ENCODE data around the gene MCRIP1.
"Not testable (repeated sequence)": the region's sequence is repeated elsewhere in the genome, so short reads cannot be mapped to it uniquely, and the experiment has no call there.

MCRIP1 gene

DNA sequence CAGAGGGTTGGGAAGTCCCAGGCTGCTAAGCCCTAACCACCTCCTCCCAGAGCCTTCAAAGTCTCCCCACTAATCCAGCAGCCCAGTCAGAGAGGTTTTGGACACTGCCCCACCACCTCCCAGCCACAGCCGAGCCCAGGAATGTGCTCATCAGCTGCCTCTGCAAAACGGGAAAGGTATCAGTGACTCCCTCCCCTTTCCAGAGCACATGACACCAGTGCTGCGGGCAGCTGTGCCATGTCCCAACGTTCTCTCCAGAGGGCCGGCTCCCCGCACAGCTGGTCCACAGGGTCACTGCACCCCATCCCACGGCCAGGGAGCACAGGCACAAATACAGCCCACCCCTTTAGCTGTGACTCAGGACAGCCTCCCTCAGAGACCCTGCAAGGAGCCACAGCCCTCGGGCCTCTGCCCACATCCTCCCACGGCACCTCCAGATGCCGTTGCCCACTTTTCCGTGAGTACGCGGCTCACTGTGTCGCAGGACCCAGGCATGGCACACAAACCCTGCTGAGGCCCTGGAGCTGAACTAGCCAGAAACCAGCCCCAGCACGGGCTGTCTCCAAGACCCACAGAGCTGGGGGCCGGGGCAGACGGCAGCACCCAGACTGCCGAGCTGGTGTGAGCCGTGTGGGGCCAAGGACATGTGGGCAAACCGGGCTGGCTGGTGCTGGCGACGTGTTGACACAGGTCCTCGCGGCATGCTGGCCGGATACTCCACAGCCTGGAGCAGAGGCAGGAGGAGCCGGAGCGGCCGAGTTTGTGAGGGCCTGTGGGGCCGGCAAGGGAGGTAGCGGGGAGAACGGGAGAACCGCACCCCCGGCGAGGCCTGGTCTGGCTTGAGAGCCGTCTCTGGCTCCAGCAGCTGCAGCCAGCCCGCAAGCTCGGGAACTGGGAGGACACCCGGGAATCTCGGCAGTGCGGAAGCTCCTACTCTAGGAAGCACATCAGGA, 8.0 kb upstream of the MCRIP1 start:
- DNase-seq: no peak

DNA sequence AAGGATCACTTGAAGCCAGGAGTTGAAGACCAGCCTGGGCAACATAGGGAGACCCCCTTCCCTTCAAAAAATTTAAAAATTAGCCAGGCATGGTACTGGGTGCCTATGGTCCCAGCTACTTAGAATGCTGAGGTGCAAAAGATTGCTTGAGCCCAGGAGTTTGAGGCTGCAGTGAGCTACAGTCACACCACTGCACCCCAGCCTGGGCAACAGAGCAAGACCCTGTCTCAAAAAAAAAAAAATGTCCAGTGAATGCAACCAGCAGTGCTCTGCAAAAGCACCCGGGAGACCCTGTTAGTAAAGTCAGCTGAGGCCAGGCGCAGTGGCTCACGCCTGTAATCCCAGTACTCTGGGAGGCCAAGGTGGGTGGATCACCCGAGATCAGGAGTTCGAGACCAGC, 7.0 kb upstream of the MCRIP1 start:
- DNase-seq: not testable (repeated sequence)

DNA sequence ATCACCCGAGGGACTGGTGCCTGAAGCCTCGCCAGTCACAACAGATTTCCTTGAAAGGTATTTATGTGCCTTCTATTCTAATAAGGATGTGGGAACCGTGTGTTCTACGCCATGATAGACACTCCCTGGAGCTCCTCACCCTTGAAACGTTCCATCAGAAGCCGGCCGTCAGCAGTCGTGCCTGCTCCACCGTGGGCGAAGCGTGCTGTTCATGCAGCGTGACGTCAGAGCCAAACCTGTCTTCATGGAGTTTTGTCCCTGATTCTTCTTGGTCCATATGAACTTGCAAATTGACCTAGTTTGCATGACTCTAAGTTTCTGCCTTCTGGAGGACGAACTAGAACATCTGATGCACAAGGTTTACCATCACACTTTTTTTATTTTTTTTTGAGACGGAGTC, 6.2 kb upstream of the MCRIP1 start:
- DNase-seq: no peak

DNA sequence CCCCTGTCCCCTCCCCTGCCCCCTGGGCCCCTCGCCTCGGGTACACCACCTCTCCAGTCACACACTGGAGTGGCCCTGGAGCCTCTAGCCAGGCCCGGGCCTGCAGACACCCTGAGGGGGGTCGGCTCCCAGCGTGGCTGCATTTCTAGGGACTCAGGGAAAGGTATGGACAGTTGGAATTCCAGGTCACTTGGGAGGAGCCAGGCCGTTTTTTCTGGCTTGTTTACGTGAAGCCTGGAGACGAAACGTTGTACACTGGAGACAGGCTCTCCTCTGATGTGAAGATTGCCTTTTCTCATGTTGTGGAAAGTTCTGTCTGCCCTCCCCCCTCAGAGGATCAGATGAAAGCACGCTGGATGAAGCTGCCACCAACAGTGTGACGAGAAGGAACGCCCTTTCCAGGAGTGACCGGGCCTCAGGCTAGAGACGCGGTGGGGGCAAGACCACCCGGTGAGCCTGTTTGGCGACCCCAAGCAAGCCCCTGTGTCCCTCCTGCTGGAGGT, 5.7 kb upstream of the MCRIP1 start:
- no peak for DNase-seq

DNA sequence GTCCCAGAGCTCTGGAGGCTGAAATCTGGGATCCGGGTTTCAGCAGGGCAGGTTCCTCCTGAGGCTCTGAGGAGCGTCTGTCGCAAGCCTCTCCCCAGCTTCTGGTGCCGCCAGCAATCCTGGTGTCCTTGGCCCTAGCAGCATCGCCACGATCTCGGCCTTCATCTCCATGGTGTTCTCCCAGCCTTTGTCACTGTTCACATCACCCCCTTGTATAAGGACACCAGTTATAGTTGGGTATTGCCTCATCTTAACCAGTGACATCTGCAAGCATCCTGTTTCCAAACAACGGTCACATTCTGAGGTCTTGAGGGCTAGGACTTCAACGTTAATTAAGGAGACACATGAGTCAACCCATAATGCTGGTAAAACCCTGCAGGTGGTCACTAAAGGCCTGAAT, 4.5 kb upstream of the MCRIP1 start:
- no peak for DNase-seq

DNA sequence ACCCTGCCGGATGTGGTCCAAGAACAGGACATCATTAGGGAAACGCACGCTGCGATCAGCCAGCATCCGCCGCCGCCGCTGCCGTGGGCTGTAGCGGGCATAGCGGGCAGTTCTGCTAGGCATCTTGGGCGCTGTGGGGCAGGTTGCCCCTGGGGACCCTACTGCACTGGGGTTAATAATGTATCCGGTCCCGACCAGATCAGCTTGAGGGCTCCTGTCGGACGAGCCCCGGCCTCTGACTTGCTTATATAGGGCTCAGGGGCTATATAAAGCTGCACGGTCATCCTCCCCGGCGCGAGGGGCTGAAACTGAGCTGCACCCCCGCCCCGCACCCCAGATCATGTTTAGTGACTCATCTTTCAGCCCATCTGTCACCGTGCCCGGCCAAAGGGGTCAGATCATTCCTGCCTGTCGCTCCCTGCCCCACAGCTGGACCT, 1.8 kb upstream of the MCRIP1 start, which contains the start of gene PPP1R27:
PPP1R27 (minus strand) TSS at position 220 of the 437 bp plus-strand sequence; CDS start at position 123, 97 bp downstream.
- no peak for DNase-seq

DNA sequence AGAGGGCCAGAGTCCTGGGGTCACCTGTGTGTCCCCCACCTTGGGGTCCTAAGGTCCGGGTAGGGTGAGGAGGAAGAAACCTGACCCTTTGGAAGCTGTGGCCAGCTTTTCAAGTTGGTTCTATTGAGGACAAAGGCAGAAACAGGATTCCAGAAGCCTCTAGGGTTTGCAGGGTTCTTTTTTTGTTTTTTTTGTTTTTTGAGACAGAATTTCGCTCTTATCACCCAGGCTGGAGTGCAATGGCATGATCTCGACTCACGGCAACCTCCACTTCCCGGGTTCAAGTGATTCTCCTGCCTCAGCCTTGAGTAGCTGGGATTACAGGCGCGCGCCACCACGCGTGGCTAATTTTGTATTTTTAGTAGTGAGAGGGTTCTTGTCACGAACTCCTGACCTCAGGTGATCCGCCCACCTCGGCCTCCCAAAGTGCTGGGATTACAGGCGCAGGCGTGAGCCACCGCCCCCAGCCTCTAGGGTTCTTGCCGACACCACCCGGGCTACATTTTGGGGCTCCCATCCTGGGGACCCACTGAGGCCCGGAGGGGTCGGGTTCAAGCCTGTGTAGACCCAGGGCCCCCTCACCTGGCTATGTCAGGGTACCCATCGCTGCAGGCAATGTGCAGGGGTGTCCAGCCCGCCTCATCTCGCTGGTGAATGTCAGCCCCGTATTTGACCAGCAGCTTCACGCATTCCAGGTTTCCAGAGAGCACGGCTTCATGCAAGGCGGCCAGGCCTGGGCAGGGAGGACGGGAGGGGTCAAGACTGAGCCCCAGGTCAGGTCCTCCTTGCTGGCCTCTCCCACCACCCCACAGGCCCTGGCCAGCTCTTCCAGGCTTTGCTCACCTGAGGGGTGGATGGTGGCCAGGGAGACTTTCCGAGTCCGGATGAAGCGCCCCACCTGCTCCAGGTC, 1.1 kb upstream of the MCRIP1 start:
- no peak for DNase-seq

DNA sequence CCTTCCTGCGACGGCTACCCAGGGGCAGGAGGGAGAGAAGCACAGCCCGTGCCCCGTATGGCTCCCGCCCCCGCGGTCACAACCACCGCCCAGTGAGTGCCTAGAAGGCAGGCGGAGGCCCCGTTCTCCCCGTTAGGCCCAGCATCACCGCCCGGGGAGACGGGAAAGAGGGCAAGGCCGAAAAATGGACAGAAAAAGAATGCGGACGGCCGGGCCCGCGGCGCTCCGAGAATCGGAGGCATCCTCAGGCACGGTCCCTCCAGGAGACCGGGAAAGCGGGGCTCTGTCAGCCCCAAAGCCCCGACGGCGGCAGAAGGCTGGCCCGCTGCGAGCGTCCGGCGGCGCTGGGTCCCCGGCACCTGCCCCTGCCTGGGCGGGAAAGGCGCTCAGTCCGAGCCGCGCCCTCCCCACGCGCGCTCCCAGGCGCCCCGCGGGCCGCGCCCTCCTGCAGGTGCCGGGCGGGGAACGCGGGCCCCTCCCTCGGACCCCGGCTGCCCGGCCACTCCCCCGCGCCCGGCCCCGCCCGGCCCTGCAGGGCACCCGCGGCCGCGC, 407 bp downstream of the MCRIP1 start:
- DNase-seq: no peak

DNA sequence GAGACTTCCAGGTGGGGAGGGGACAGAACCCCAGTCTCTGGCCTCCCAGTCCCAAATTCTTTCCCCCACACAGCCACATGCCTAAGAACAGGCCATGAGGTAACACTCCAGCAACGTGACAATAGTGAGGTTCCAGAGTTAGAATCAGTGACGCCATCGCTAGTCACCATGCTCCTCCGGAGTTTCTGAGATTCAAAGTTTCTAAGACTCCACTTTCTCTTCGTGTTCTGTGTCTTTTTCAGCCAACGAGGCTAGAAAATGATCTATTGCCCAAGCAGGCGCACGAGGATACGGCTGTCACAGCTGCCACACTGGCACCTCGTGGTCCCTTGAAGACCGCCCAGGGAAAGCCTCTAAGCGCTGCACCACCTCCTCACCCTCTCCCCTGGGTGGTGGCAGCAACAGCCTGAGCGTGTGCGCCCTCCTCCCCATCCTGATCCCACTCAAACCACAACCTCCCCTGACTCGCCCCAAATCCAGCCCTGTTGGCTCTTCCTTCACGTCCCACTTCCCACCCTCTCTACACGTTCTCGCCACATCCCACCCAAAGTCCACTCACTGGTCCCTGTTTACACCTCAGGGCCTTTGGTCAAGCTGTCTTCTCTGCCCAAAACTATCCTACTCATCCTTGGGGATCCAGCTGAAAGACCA, 1.0 kb downstream of the MCRIP1 start:
- DNase-seq: no peak

DNA sequence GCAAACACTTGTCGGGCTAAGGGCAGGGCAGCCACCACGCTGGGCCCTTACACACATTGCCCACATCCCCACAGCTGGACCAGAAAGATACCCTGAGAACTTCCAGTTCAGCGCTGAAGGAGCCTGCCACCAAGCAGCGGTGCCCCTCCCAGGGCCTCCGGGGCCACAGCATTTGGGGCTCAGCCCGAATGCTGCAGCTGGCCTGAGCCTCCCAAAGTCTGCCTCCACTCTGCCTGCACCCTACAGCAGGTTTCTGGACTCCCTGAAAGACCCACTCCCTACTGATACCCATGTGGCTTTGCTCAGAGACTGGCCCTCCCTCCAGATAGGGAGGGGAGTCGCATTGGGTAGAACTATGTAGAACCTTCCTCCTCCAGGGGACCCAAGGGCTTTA, 1.5 kb downstream of the MCRIP1 start:
- DNase-seq: no peak

DNA sequence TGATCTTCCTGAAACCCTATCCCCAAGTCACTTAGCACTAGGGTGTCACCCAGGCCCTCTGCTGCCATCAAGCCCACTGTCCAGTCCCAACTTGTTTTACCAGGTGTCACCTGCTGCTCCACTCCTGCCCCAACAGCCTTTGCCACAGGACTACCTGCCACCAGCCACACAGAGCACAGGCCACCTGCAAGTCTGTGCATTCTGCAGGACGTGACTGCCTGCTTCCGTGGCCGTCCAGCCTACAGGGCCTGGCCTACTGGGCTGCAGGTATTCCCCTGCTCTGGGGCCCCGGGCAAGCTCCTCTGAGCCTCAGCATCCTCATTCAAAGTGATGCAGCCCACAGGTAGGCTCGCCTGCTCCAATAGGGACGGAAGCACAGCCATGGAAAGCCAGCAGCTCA, 3.2 kb downstream of the MCRIP1 start:
- no peak for DNase-seq

DNA sequence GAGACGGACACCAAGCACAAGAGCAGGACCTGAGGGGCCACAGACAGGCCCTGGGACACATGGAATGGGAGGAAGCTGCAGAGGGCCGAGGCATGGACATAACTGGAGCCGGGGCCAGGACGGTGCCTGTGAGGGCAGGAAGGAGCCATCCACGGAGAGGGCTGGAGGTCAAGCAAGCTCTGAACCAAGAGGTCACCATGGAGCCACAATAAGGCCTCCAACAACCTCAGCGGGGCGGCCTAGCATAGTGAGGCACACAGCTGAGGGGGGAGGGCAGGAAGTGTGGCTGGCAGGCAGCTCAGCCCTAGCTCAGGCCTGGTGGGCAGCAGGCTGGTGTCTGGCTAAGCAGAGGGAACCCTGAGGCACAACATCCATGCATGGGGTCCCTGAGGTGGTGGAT, 4.4 kb downstream of the MCRIP1 start:
- DNase-seq: no peak

DNA sequence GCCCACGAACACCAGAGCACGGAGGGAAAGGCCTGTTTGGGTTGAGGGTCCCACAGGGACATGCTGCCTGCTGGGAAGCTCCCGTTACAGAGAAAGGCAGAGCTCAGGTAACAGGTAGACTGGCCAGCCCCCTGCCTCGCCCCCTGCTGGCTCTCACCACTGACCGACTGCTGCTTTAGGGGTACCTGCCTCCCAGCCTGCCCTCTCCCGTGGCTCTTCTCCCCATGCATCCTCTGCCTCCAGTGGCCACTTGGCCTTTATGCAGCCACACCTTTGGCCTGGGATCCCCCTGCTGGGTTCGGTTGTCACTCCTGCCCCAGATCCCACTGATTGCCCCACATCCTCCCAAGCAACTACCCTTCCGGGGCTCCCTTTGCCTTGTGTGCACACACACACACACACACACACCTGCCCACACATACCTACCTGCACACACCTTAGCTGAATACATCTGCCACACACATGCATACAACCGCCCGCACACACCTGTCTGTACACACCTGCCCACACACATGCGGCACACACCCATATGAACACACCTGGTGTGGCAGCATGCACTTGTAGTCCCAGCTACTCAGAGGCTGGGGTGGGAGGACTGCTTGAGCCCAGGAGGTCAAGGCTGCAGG, 7.1 kb downstream of the MCRIP1 start:
- DNase-seq: no peak

DNA sequence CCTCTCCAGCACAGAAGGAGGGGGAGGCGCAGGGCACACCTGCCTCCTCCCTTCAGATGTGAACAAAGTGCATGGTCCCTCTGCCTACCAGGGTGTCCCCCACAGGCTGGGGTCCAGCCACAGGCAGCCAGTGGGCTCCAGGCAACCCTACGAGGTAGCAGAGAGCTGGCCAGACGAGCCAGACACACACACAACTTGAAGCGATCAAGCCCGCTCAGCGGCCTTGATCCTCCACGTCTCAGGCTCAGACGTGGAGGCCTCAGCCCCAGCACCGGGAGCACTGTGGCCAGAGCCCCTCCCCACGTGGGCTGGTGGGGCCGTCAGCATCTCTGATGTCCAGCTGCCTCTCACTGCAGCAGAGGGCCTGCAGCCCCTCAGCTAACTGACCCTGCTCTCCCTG, 8.5 kb downstream of the MCRIP1 start:
- no peak for DNase-seq

DNA sequence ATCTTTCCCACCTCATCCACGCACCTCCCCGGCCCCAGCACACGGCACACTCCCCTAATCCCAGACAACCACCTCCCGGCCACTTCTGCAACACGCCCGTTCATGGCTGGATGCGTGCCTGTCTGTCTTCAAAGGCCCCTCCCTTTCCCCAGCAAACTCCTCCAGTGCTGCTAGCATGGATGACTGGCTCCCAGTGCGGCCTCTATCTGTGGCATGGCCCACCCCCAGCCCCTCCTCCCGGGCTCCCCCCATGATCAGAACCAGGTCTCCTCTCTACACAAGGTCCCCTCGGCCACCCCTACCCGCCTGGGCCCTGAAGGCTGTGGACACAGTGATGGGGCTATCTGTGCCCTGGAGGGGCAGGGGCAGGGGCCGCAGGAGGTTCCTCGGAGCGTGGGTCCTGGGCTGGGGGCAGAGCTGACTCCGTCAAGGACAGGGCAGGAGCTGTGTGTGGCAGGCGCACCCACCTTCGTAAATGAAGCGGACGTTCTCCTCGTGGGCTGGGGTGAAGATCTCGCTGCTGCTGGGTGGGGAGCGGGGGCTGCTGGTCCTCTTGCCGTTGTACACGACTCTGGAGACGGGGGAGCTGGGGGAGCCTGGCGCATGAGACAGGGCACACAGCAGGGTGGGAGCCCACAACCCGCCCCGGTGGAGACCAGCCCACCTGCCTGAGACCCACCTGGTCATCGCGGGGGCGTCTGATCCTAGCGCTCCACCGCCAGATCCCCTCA, 9.1 kb downstream of the MCRIP1 start:
- DNase-seq: no peak

DNA sequence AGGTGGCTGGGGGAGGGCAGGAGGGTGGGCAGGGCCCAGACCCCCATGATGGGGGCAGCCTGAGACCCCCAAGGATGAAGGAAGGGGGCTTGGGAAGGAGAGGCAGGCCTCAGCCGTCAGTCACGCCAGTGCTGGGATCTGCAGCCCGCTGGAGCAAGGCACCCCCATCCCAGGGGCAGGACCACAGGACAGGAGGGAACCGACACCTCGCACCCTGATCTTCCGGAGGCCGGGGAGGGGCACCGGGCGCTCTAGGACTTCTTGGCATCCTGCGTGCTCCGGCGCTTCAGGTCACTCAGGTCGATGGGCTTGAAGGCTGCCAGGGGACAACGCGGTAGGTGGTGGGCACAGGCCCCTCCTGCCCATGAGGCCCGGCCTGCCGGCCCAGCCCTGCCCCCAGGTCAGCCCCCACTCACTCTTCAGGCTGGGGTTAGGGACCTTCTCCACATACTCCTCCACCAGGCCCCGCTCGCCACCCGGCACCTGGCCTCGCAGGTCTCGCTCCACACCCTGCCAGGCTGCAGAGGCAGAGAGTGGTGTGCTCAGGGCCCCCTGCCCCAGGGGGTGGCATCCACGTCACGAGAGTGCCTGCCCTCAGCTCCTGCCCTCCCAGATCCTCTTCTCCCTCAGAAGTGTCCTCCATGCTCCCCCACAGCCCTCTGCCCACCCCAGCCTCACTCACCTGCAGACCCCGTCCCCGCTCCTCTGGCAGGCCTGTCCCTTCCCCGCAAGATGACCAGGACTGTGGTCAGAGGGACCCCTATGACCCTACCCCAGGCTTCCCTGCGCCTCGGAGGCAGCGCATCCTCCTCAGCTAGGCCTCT, 9.9 kb downstream of the MCRIP1 start:
- DNase-seq: no peak

DNA sequence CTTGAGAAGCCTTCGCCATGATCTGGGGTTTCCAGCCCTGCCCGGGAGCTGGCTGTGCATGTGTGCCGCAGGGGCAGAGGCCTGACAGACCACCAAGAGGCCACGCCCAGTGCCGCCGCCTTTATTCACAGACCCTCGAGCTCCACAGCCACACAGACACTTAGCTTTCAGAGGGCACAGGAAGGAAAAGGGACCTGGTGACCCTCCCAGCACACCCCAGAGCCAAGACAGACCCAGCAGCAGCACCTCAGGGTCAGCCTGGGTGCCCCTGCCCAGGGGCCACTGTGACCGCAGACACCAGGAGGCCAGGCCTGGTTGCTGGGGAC, 10.8 kb downstream of the MCRIP1 start:
- DNase-seq: no peak

DNA sequence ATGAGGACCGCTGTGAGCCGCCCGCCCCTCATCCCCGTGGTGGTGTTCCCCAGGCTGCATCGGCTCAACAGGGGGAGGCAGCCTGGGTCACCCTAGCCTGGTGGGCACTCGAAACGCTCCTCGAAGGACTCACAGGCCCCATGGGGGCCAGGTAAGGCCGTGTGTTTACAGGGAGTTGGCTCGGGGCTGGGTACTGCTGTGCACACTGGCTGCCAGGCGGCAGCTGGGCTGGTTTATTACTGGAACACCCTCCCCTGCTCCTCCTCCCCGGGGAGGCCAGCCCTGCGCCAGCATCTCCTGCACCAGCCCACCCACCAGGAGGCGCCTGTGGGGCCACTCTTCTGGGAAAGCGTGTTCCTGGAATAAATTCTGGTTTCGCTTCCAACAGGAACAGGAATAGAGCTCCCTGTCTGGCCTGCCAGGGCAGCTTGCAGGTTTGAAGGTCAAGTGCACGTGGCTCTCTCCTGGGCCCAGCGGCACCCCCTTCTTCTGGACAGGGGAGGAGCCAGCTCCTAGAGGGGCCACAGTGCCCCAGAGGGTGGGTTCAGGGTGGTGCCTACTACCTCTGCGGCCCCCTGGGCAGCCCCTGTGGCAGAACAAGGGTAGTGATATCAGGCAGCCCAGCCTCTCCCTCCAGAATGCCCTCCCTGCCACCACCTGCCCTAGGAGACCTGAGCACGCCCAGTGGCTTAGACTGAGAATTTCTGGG, 11.3 kb downstream of the MCRIP1 start:
- no peak for DNase-seq

DNA sequence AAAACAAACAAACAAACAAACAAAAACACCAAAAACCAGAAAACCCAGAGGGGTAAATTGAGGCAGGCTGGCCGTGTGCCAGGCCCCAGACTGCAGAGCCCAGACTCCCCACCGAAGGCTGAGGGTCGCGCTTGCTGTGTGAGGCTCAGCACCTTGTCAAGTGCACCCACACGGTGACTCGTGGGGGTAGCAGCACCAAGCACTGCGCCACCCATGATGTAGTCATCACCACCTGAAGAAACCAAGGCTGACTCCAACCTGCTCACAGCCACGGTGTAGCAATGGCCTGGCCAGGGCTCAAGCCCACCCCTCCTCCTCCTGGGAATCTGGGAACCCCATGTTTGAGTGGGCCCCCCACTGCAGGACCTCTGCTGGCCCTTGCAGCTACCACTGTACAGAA, 11.9 kb downstream of the MCRIP1 start:
- DNase-seq: no peak

DNA sequence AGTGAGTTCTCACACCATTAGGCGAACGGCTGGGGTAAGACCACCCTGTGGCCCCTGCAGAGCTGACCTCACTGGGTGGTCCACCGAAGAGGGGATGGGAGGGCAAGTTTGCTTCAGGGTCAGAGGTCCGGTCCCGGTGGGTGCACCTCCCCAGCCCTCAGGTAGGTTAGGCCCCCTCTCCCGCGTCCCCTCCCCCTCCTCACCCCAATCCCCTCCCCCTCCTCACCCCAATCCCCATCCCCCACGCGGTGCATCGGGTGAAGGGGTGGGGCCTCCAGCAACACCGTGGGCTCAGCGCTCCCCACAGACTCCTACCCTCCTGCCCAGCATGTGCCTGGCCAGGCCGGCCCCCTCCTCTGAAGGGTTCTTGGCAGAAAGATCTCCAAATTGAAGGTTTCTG, 13.4 kb downstream of the MCRIP1 start:
- no peak for DNase-seq

All from cortex of kidney (tissue), 1 donor.